Loucy (cell line): Measurements from ENCODE around the gene CYP2D6.
"Not testable (repeated sequence)": the region's sequence is repeated elsewhere in the genome, so short reads cannot be mapped to it uniquely, and the experiment has no call there.

Experiments used
- H2AFZ ChIP-seq: fragments of 200-600 bp; sonication (generic); 2 replicates; pipeline ENCODE4 v1.6.0; 2016; ENCODE audit warnings: antibody characterized with exemption, mild to moderate bottlenecking, low read length, moderate library complexity
- H3F3A ChIP-seq: fragments of 200-600 bp; 2 replicates; pipeline ENCODE4 v1.6.0; 2016; ENCODE audit warnings: antibody characterized with exemption, low read depth, mild to moderate bottlenecking
- H3K27me3 ChIP-seq: fragments of 200-600 bp; sonication (generic); 2 replicates; pipeline ENCODE4 v1.6.1; 2014; ENCODE audit warnings: low read length, mild to moderate bottlenecking; ENCODE audit not compliant: insufficient read depth, poor library complexity, severe bottlenecking
- H3K36me3 ChIP-seq: fragments of 200-600 bp; sonication (generic); 2 replicates; pipeline ENCODE4 v1.6.1; 2016; ENCODE audit warnings: low read length; ENCODE audit not compliant: insufficient read depth
- H3K4me1 ChIP-seq: fragments of 200-600 bp; sonication (generic); 2 replicates; pipeline ENCODE4 v1.5.1; 2014; ENCODE audit warnings: low read length, mild to moderate bottlenecking; ENCODE audit not compliant: insufficient read depth, poor library complexity, severe bottlenecking
- H3K4me2 ChIP-seq: fragments of 200-600 bp; sonication (generic); 2 replicates; pipeline ENCODE4 v1.6.0; 2014; ENCODE audit warnings: antibody characterized with exemption, low read length, low read depth, mild to moderate bottlenecking; ENCODE audit not compliant: poor library complexity, severe bottlenecking
- H3K4me3 ChIP-seq: fragments of 200-600 bp; sonication (generic); 2 replicates; pipeline ENCODE4 v1.5.1; 2014; ENCODE audit warnings: low read length, mild to moderate bottlenecking, mixed read lengths; ENCODE audit not compliant: poor library complexity, severe bottlenecking
- H3K79me2 ChIP-seq: fragments of 200-600 bp; sonication (generic); 2 replicates; pipeline ENCODE4 v1.6.1; 2014; ENCODE audit warnings: low read length; ENCODE audit not compliant: insufficient read depth
- H3K9ac ChIP-seq: fragments of 200-600 bp; sonication (generic); 2 replicates; pipeline ENCODE4 v1.6.0; 2014; ENCODE audit warnings: mild to moderate bottlenecking, low read depth, low read length, moderate library complexity; ENCODE audit not compliant: poor library complexity, severe bottlenecking
- H3K9me2 ChIP-seq: fragments of 200-600 bp; sonication (generic); replicated peaks from 2 replicates; pipeline ENCODE4 v1.6.1; 2016; ENCODE audit warnings: low read depth, low read length, mixed read lengths
- H3K9me3 ChIP-seq: fragments of 200-600 bp; sonication (generic); 2 replicates; pipeline ENCODE4 v1.6.1; 2014; ENCODE audit warnings: mild to moderate bottlenecking, antibody characterized with exemption, low read length, low read depth; ENCODE audit not compliant: insufficient read depth
- H4K20me1 ChIP-seq: fragments of 200-600 bp; sonication (generic); 2 replicates; pipeline ENCODE4 v1.6.0; 2014; ENCODE audit warnings: antibody characterized with exemption, low read length, mild to moderate bottlenecking; ENCODE audit not compliant: insufficient read depth, poor library complexity, severe bottlenecking
- CTCF ChIP-seq: fragments of 200-600 bp; sonication (generic); conservative IDR thresholded peaks from 2 replicates; pipeline ENCODE4 v1.5.1; 2014; ENCODE audit warnings: mild to moderate bottlenecking, antibody characterized with exemption, low read length
- EZH2phosphoT487 ChIP-seq: fragments of 200-600 bp; IDR thresholded peaks from 2 replicates; pipeline ENCODE4 v1.6.1; 2018; ENCODE audit warnings: antibody characterized with exemption, mild to moderate bottlenecking, moderate library complexity, borderline replicate concordance

The CYP2D6 gene

GRCh38 chr22:42151924-42152635 is 21.5 kb upstream of the CYP2D6 start:
- Histone ChIP-seq H3K4me1 (no peaks in the 10 kb centered on the region), H4K20me1 (no peaks in the 10 kb centered on the region), H3K36me3 (peaks cover 32% of the 10 kb centered on the region; the same call in 1 of the 2 replicates), H3K9me2 (no peaks in the 10 kb centered on the region), H2AFZ (no peak overlapping the region), H3F3A (no peaks in the 10 kb centered on the region), H3K4me3 (no peak overlapping the region), H3K9me3 (no peaks in the 10 kb centered on the region), H3K4me2 (no peak overlapping the region), H3K79me2 (no peaks in the 10 kb centered on the region), H3K27me3 (no peaks in the 10 kb centered on the region), H3K9ac (no peak overlapping the region)
- TF ChIP-seq CTCF, result no peak
- no peak for TF ChIP-seq EZH2phosphoT487

GRCh38 chr22:42150727-42151590 is 20.3 kb upstream of the CYP2D6 start:
- H3K4me3 ChIP-seq, result no peak overlapping the region
- no peaks in the 10 kb centered on the region for H3K79me2 ChIP-seq
- H3K27me3 ChIP-seq, result no peaks in the 10 kb centered on the region
- TF ChIP-seq CTCF (no peak), EZH2phosphoT487 (no peak)
- H3K4me2 ChIP-seq, result no peak overlapping the region
- H3K9me2 ChIP-seq, result no peaks in the 10 kb centered on the region
- no peaks in the 10 kb centered on the region for H3F3A ChIP-seq
- H3K9me3 ChIP-seq, result no peaks in the 10 kb centered on the region
- H3K9ac ChIP-seq, result no peak overlapping the region
- no peak overlapping the region for H2AFZ ChIP-seq
- H4K20me1 ChIP-seq, result no peaks in the 10 kb centered on the region
- no peaks in the 10 kb centered on the region for H3K4me1 ChIP-seq
- H3K36me3 ChIP-seq, result peaks cover 21% of the 10 kb centered on the region; the same call in 1 of the 2 replicates

- H3K4me3 ChIP-seq, H3K79me2 ChIP-seq, H4K20me1 ChIP-seq, H3F3A ChIP-seq, H3K9ac ChIP-seq, H3K27me3 ChIP-seq, H3K4me2 ChIP-seq, H2AFZ ChIP-seq, H3K9me3 ChIP-seq, H3K9me2 ChIP-seq, H3K4me1 ChIP-seq: not testable (repeated sequence)
- peaks cover 12% of the 10 kb centered on the region; the same call in 1 of the 2 replicates for H3K36me3 ChIP-seq
These were observed 19.2 kb upstream of the CYP2D6 start for GRCh38 chr22:42149798-42150197.
